HepG2 (cell line): ENCODE results near the gene DUOXA2. TPM values are rescaled to one million over a fixed set of nuclear protein-coding genes. Genes with fewer than 3 reads are reported as not detected.
"Not testable (repeated sequence)": the region's sequence is repeated elsewhere in the genome, so short reads cannot be mapped to it uniquely, and the experiment has no call there.

Source experiments
- ATAC-seq: fragments of 200-7000 bp; cut with Tn5 transposase; 3 replicates; pipeline ENCODE4 v1.9.1; 2020; ENCODE audit warnings: mild to moderate bottlenecking, moderate library complexity
- BruUV-seq: library from RNA; stranded (reverse); fragments of 400-500 nt; replicated peaks from 2 replicates; lab custom pipeline; 2021; lab: Mats Ljungman, UMichigan
- CTCF ChIA-PET: fragments of 300-600 bp; formaldehyde crosslinking; extraction: SDS; loops from one replicate; lab custom pipeline; 2021; ENCODE audit warnings: low total read pairs, inconsistent platforms, low intra/inter-chr PET ratio; lab: Yijun Ruan, JAX
- POLR2A ChIA-PET: fragments of 350-600 bp; sonication (Branson Sonifier 250); formaldehyde crosslinking; loops from one replicate; lab custom pipeline; 2020; ENCODE audit warnings: antibody characterized with exemption, inconsistent platforms; lab: Yijun Ruan, JAX
- DNase-seq: peaks from one replicate; pipeline ENCODE4 v3.0.0-alpha.2; 2015; ENCODE audit warnings: low spot score
- FAIRE-seq: peaks from 3 replicates; lab custom pipeline; 2011; peaks lifted over from hg19 to GRCh38; lab: Jason Lieb, UNC
- H2AFZ ChIP-seq: one replicate; pipeline ENCODE4 v1.6.1; 2011; ENCODE audit warnings: low read length, inconsistent platforms
- H3K27ac ChIP-seq: fragments of 300-600 bp; 3 replicates; pipeline ENCODE4 v1.8.0; 2011; ENCODE audit warnings: mixed run types, mild to moderate bottlenecking, mixed read lengths, low read length, inconsistent platforms; ENCODE audit not compliant: insufficient read depth; ENCODE audit errors: extremely low read length
- H3K27me3 ChIP-seq, 2 experiments: fragments of 200-600 bp in 1 of 2; 2 replicates in 1 of 2; 3 replicates in 1 of 2; pipeline versions ENCODE4 v1.6.0 to v1.8.0; 2011; ENCODE audit warnings: low read length in 2 of 2, mild to moderate bottlenecking in 2 of 2, moderate library complexity in 2 of 2, inconsistent platforms in 1 of 2; ENCODE audit not compliant: insufficient read depth in 2 of 2, control insufficient read depth in 1 of 2
- H3K36me3 ChIP-seq, 2 experiments: fragments of 200-600 bp in 1 of 2; replicated peaks in 1 of 2; 2 replicates in 1 of 2; 3 replicates in 1 of 2; pipeline versions ENCODE4 v1.5.1 to v1.8.0; 2011; ENCODE audit warnings: low read length in 2 of 2, inconsistent platforms in 1 of 2; ENCODE audit not compliant: insufficient read depth in 2 of 2, control insufficient read depth in 1 of 2
- H3K4me1 ChIP-seq: 2 replicates; pipeline ENCODE4 v1.5.1; 2012; ENCODE audit warnings: low read length, inconsistent platforms; ENCODE audit not compliant: insufficient read depth
- H3K4me2 ChIP-seq: 2 replicates; pipeline ENCODE4 v1.6.0; 2011; ENCODE audit warnings: low read depth, low read length, inconsistent platforms
- H3K4me3 ChIP-seq, 3 experiments: fragments of 200-600 bp in 1 of 3; sonication (generic), shearing (Covaris generic) in 1 of 3; replicated peaks in 1 of 3; 2 replicates each; pipeline ENCODE4 v1.5.1; 2011 to 2016; ENCODE audit warnings: low read length in 3 of 3, inconsistent platforms in 2 of 3, low read depth in 2 of 3, mild to moderate bottlenecking in 2 of 3, control low read depth in 1 of 3, mixed read lengths in 1 of 3; ENCODE audit not compliant: insufficient read depth in 1 of 3
- H3K79me2 ChIP-seq: one replicate; pipeline ENCODE4 v1.6.1; 2011; ENCODE audit warnings: low read length, inconsistent platforms; ENCODE audit not compliant: insufficient read depth
- H3K9ac ChIP-seq: 2 replicates; pipeline ENCODE4 v1.6.0; 2011; ENCODE audit warnings: mild to moderate bottlenecking, low read depth, low read length, inconsistent platforms; ENCODE audit not compliant: insufficient read depth
- H3K9me3 ChIP-seq: 2 replicates; pipeline ENCODE4 v1.5.1; 2012; ENCODE audit warnings: mild to moderate bottlenecking, low read length
- H4K20me1 ChIP-seq: 2 replicates; pipeline ENCODE4 v1.6.0; 2011; ENCODE audit warnings: inconsistent platforms, mild to moderate bottlenecking, low read length, moderate library complexity; ENCODE audit not compliant: insufficient read depth
- ARNT2 ChIP-seq: sonication (generic); formaldehyde crosslinking; IDR thresholded peaks from 2 replicates; pipeline ENCODE4 v1.8.0; 2022; ENCODE audit warnings: mild to moderate bottlenecking, low read depth, missing genetic modification reagents, moderate library complexity
- DMAP1 ChIP-seq: IDR thresholded peaks from 2 replicates; pipeline ENCODE4 v1.6.1; 2016
- HNRNPLL ChIP-seq: fragments of 200-400 bp; formaldehyde crosslinking; IDR thresholded peaks from 2 replicates; pipeline ENCODE4 v1.6.1; 2017; ENCODE audit warnings: mild to moderate bottlenecking, low read depth, low read length; ENCODE audit not compliant: poor library complexity, severe bottlenecking
- YY1 ChIP-seq: IDR thresholded peaks from 2 replicates; pipeline ENCODE4 v1.6.1; 2011; ENCODE audit warnings: low read length, low read depth, moderate library complexity, mild to moderate bottlenecking; ENCODE audit not compliant: insufficient read depth, insufficient replicate concordance
- ZNF775 ChIP-seq: sonication (generic); formaldehyde crosslinking; IDR thresholded peaks from 2 replicates; pipeline ENCODE4 v1.4.0; 2020; ENCODE audit warnings: missing genetic modification reagents, mild to moderate bottlenecking, moderate library complexity, borderline replicate concordance
- WGBS: methylation state at CpG from one replicate; pipeline ENCODE4 v1.1.6; 2017; ENCODE audit warnings: low lambda C conversion rate; 5-methylcytosine and 5-hydroxymethylcytosine counted together
- in situ Hi-C: cut with HindIII; loops from 2 replicates; pipeline ENCODE4 v1.10.0; 2017; ENCODE audit warnings: low pct_unique_long_range_greater_than_20kb; ENCODE audit not compliant: extremely low pct_ligation_motif_present
- intact Hi-C: fragments of 100-400 bp; cut with micrococcal nuclease; formaldehyde crosslinking; loops from one replicate; pipeline ENCODE4 v1.10.0; 2022; ENCODE audit not compliant: unreplicated experiment
- polyA plus RNA-seq, 8 experiments: library from polyadenylated mRNA; depleted of rRNA in 3 of 8; stranded (reverse) in 7 of 8; unstranded in 1 of 8; fragments of >200 nt; fragmentation: Illumina TruSeq in 4 of 8; extraction: Trizol in 4 of 8; gene quantifications; 2 replicates each; pipeline versions ENCODE4 v1.2.1 to v1.2.3, GENCODE V29; 2011 to 2016; ENCODE audit warnings: low read depth in 4 of 8, missing spikeins in 1 of 8, mixed read lengths in 1 of 8; ENCODE audit not compliant: insufficient read depth in 1 of 8
- total RNA-seq, 5 experiments: library from RNA; depleted of rRNA; stranded (reverse); fragments of >200 nt; fragmentation: Illumina TruSeq; extraction: Trizol; gene quantifications; 2 replicates each; pipeline ENCODE4 v1.2.3, GENCODE V29; 2016; ENCODE audit warnings: low read depth in 1 of 5
- TF ChIP-seq, protein P1 (sequence below): sonication (generic); formaldehyde crosslinking; IDR thresholded peaks from 2 replicates; pipeline ENCODE4 v1.4.0; 2020; ENCODE audit warnings: missing genetic modification reagents, borderline replicate concordance

The DUOXA2 gene
- total and polyA plus RNA-seq, 2 of the 13 experiments (the other 11 are each of a cell fraction or from before 2014, with no cell fraction given) = 0.32 TPM; not detected in 1

DNA sequence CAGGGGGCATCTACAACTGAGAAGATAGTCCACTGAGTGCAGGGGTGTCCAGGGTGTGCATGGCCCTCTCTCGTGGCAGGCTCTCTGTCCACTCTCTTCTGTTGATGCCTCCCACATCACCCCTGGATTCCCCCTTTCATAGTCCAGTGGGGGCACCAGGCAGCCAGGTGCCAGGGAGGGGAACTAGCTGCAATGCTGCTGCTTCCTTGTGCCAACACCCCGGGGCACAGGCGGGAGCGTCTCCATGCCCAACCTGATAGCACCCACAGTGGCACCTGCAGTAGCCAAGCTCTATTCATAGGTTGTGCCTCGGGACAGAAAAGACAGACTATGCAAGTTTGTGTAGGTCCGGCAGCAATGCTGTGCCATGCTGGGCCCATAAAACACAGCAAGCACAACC is 11.9 kb upstream of the DUOXA2 start (continued):
- TF ChIP-seq YY1 (no peak), HNRNPLL (no peak), ZNF775 (CRISPR knock-in tag) (no peak), DMAP1 (CRISPR knock-in tag) (no peak), ARNT2 (CRISPR knock-in tag) (no peak)
- TF ChIP-seq, protein P1, sequence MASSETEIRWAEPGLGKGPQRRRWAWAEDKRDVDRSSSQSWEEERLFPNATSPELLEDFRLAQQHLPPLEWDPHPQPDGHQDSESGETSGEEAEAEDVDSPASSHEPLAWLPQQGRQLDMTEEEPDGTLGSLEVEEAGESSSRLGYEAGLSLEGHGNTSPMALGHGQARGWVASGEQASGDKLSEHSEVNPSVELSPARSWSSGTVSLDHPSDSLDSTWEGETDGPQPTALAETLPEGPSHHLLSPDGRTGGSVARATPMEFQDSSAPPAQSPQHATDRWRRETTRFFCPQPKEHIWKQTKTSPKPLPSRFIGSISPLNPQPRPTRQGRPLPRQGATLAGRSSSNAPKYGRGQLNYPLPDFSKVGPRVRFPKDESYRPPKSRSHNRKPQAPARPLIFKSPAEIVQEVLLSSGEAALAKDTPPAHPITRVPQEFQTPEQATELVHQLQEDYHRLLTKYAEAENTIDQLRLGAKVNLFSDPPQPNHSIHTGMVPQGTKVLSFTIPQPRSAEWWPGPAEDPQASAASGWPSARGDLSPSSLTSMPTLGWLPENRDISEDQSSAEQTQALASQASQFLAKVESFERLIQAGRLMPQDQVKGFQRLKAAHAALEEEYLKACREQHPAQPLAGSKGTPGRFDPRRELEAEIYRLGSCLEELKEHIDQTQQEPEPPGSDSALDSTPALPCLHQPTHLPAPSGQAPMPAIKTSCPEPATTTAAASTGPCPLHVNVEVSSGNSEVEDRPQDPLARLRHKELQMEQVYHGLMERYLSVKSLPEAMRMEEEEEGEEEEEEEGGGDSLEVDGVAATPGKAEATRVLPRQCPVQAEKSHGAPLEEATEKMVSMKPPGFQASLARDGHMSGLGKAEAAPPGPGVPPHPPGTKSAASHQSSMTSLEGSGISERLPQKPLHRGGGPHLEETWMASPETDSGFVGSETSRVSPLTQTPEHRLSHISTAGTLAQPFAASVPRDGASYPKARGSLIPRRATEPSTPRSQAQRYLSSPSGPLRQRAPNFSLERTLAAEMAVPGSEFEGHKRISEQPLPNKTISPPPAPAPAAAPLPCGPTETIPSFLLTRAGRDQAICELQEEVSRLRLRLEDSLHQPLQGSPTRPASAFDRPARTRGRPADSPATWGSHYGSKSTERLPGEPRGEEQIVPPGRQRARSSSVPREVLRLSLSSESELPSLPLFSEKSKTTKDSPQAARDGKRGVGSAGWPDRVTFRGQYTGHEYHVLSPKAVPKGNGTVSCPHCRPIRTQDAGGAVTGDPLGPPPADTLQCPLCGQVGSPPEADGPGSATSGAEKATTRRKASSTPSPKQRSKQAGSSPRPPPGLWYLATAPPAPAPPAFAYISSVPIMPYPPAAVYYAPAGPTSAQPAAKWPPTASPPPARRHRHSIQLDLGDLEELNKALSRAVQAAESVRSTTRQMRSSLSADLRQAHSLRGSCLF (CRISPR knock-in tag) = no peak

DNA sequence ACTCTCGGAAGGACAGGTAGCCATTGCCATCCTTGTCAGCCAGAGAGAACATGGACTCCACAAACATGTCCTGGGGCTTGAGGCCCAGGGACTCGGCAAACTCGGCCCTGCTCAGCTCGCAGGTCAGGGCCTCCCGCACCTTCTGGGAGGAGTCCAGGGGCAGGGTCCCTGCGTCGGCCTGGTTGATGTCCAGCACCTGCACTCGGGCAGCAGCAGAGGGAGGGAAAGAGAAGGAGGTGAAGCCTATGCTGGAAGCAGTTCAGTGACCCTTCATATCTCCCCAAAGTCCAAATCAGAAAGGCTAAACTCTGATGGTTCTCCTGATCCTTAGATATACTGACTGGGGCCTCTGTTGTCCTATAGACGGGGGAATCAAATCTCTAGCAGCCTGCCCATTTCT is 10.0 kb upstream of the DUOXA2 start:
- H3K27ac ChIP-seq, DNase-seq, BruUV-seq, H2AFZ ChIP-seq, H3K9ac ChIP-seq, in situ Hi-C loops, H3K4me2 ChIP-seq, H3K9me3 ChIP-seq, FAIRE-seq, POLR2A ChIA-PET, H3K4me1 ChIP-seq, CTCF ChIA-PET, H3K36me3 ChIP-seq, H4K20me1 ChIP-seq, intact Hi-C loops, H3K79me2 ChIP-seq, H3K4me3 ChIP-seq: not testable (repeated sequence)
- peaks cover 6 to 41% of the 10 kb centered on the region in 2 experiments for H3K27me3 ChIP-seq
- peak; percentile 30; the same call in 1 of the 3 replicates for ATAC-seq
- 16% methylated on average over 5 of the region's 9 CpGs for WGBS
